SK-N-SH treated with all-trans-retinoic acid at 6 μM for 48 hours (cell line): ENCODE measurements around the gene OR51A2.

Experiments
- ATAC-seq: fragments of 200-7000 bp; cut with Tn5 transposase; 3 replicates; pipeline ENCODE4 v1.9.1; 2020; ENCODE audit warnings: mild to moderate bottlenecking, moderate library complexity
- ARNTL ChIP-seq: fragments of 450-650 bp; formaldehyde crosslinking; IDR thresholded peaks from 2 replicates; pipeline ENCODE4 v1.5.0; 2020; ENCODE audit warnings: low read depth, mild to moderate bottlenecking, moderate library complexity, borderline replicate concordance
- BACH2 ChIP-seq: fragments of 250-450 bp; sonication (Bioruptor Pico); IDR thresholded peaks from 2 replicates; pipeline ENCODE4 v1.9.0; 2021; ENCODE audit warnings: mild to moderate bottlenecking, borderline replicate concordance
- CSDC2 ChIP-seq: fragments of 250-450 bp; sonication (Bioruptor Pico); IDR thresholded peaks from 2 replicates; pipeline ENCODE4 v1.5.0; 2020; ENCODE audit warnings: mild to moderate bottlenecking, moderate library complexity
- ESRRG ChIP-seq: fragments of 250-450 bp; sonication (Bioruptor Pico); IDR thresholded peaks from 2 replicates; pipeline ENCODE4 v1.6.1; 2021; ENCODE audit warnings: mild to moderate bottlenecking
- GLIS3 ChIP-seq: fragments of 250-450 bp; sonication (Bioruptor Pico); IDR thresholded peaks from 2 replicates; pipeline ENCODE4 v1.5.0; 2020; ENCODE audit warnings: mild to moderate bottlenecking, moderate library complexity
- OSR1 ChIP-seq: fragments of 250-450 bp; sonication (Bioruptor Pico); IDR thresholded peaks from 2 replicates; pipeline ENCODE4 v1.8.0; 2022; ENCODE audit warnings: moderate library complexity, mild to moderate bottlenecking, inconsistent platforms
- PPARA ChIP-seq: fragments of 250-450 bp; sonication (Bioruptor Pico); IDR thresholded peaks from 2 replicates; pipeline ENCODE4 v1.5.0; 2020; ENCODE audit warnings: mild to moderate bottlenecking, borderline replicate concordance
- RARB ChIP-seq: fragments of 250-450 bp; sonication (Bioruptor Pico); IDR thresholded peaks from 2 replicates; pipeline ENCODE4 v1.8.0; 2021; ENCODE audit warnings: mild to moderate bottlenecking, moderate library complexity
- SNAI2 ChIP-seq: fragments of 250-450 bp; sonication (Bioruptor Pico); IDR thresholded peaks from 2 replicates; pipeline ENCODE4 v1.5.0; 2020; ENCODE audit warnings: mild to moderate bottlenecking, moderate library complexity
- TCF4 ChIP-seq: fragments of 250-450 bp; sonication (Bioruptor Pico); IDR thresholded peaks from 2 replicates; pipeline ENCODE4 v1.8.0; 2021; ENCODE audit warnings: mild to moderate bottlenecking, moderate library complexity, borderline replicate concordance
- TOX ChIP-seq: fragments of 250-450 bp; sonication (Bioruptor Pico); IDR thresholded peaks from 2 replicates; pipeline ENCODE4 v1.8.0; 2021; ENCODE audit warnings: mild to moderate bottlenecking, moderate library complexity, borderline replicate concordance
- TSHZ2 ChIP-seq: fragments of 250-450 bp; sonication (Bioruptor Pico); IDR thresholded peaks from 2 replicates; pipeline ENCODE4 v1.5.0; 2020; ENCODE audit warnings: mild to moderate bottlenecking, moderate library complexity
- ZC3H10 ChIP-seq: fragments of 250-450 bp; sonication (Bioruptor Pico); IDR thresholded peaks from 2 replicates; pipeline ENCODE4 v1.5.1; 2021; ENCODE audit warnings: mild to moderate bottlenecking, moderate library complexity
- ZFP3 ChIP-seq: fragments of 250-450 bp; sonication (Bioruptor Pico); IDR thresholded peaks from 2 replicates; pipeline ENCODE4 v1.5.0; 2020; ENCODE audit warnings: mild to moderate bottlenecking, moderate library complexity
- ZFP30 ChIP-seq: fragments of 450-650 bp; formaldehyde crosslinking; IDR thresholded peaks from 2 replicates; pipeline ENCODE4 v1.5.0; 2022; ENCODE audit warnings: mild to moderate bottlenecking, moderate library complexity
- ZNF565 ChIP-seq: fragments of 450-650 bp; formaldehyde crosslinking; conservative IDR thresholded peaks from 2 replicates; pipeline ENCODE4 v1.5.0; 2020; ENCODE audit warnings: low read depth, mild to moderate bottlenecking, moderate library complexity
- ZNF70 ChIP-seq: fragments of 450-650 bp; formaldehyde crosslinking; IDR thresholded peaks from 2 replicates; pipeline ENCODE4 v1.5.0; 2020; ENCODE audit warnings: mild to moderate bottlenecking, moderate library complexity
- ZNF8 ChIP-seq: fragments of 450-650 bp; formaldehyde crosslinking; IDR thresholded peaks from 2 replicates; pipeline ENCODE4 v1.5.0; 2020; ENCODE audit warnings: mild to moderate bottlenecking, moderate library complexity
- TF ChIP-seq, protein P1 (sequence below): fragments of 250-450 bp; sonication (Bioruptor Pico); IDR thresholded peaks from 2 replicates; pipeline ENCODE4 v1.8.0; 2020; ENCODE audit warnings: mild to moderate bottlenecking, moderate library complexity, borderline replicate concordance
- TF ChIP-seq, protein P2 (sequence below): fragments of 250-450 bp; sonication (Bioruptor Pico); IDR thresholded peaks from 2 replicates; pipeline ENCODE4 v1.5.1; 2020; ENCODE audit warnings: low read depth, mild to moderate bottlenecking, moderate library complexity
- TF ChIP-seq, protein P3 (sequence below): fragments of 250-450 bp; sonication (Bioruptor Pico); IDR thresholded peaks from 2 replicates; pipeline ENCODE4 v1.5.1; 2021; ENCODE audit warnings: mild to moderate bottlenecking, moderate library complexity

The OR51A2 gene

GRCh38 chr11:4924239-4924638, 31.3 kb downstream of the OR51A2 start, which contains the start of gene OR51G1 (continued):
- TF ChIP-seq, protein P1, sequence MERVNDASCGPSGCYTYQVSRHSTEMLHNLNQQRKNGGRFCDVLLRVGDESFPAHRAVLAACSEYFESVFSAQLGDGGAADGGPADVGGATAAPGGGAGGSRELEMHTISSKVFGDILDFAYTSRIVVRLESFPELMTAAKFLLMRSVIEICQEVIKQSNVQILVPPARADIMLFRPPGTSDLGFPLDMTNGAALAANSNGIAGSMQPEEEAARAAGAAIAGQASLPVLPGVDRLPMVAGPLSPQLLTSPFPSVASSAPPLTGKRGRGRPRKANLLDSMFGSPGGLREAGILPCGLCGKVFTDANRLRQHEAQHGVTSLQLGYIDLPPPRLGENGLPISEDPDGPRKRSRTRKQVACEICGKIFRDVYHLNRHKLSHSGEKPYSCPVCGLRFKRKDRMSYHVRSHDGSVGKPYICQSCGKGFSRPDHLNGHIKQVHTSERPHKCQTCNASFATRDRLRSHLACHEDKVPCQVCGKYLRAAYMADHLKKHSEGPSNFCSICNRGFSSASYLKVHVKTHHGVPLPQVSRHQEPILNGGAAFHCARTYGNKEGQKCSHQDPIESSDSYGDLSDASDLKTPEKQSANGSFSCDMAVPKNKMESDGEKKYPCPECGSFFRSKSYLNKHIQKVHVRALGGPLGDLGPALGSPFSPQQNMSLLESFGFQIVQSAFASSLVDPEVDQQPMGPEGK (CRISPR knock-in tag): no peak
- TF ChIP-seq BACH2 (CRISPR knock-in tag) (no peak), RARB (no peak), SNAI2 (no peak), TCF4 (CRISPR knock-in tag) (no peak), ZFP3 (CRISPR knock-in tag) (no peak), TOX (CRISPR knock-in tag) (no peak), ZNF70 (CRISPR knock-in tag) (no peak), ZNF8 (no peak), CSDC2 (CRISPR knock-in tag) (no peak)
- TF ChIP-seq, protein P2, sequence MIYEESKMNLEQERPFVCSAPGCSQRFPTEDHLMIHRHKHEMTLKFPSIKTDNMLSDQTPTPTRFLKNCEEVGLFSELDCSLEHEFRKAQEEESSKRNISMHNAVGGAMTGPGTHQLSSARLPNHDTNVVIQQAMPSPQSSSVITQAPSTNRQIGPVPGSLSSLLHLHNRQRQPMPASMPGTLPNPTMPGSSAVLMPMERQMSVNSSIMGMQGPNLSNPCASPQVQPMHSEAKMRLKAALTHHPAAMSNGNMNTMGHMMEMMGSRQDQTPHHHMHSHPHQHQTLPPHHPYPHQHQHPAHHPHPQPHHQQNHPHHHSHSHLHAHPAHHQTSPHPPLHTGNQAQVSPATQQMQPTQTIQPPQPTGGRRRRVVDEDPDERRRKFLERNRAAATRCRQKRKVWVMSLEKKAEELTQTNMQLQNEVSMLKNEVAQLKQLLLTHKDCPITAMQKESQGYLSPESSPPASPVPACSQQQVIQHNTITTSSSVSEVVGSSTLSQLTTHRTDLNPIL (CRISPR knock-in tag): no peak

DNA sequence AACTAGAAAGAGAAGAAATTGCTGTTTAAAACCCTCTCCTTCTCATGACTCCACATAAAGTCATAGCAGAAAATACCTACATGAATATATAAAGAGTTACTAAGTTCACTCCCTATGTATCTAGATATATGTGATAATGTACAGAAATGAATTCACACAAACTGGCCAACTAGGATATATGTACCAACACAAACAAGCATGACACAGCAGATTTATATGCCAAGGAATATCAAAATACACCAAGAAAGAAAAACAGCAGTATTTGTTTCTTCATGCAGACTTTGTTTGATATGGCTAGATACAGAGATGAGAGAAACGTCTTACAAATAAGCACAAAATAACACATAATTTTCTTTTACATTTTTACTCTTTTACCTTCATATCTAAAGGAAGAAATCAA, 33.2 kb downstream of the OR51A2 start:
- ATAC-seq: no peak
- TF ChIP-seq OSR1: no peak
- no peak for TF ChIP-seq ZNF70 (CRISPR knock-in tag)
- TF ChIP-seq, protein P1 (CRISPR knock-in tag): no peak
- TF ChIP-seq ZNF565 (CRISPR knock-in tag): no peak
- TF ChIP-seq TOX (CRISPR knock-in tag): no peak
- TF ChIP-seq, protein P3, sequence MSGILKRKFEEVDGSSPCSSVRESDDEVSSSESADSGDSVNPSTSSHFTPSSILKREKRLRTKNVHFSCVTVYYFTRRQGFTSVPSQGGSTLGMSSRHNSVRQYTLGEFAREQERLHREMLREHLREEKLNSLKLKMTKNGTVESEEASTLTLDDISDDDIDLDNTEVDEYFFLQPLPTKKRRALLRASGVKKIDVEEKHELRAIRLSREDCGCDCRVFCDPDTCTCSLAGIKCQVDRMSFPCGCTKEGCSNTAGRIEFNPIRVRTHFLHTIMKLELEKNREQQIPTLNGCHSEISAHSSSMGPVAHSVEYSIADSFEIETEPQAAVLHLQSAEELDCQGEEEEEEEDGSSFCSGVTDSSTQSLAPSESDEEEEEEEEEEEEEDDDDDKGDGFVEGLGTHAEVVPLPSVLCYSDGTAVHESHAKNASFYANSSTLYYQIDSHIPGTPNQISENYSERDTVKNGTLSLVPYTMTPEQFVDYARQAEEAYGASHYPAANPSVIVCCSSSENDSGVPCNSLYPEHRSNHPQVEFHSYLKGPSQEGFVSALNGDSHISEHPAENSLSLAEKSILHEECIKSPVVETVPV (CRISPR knock-in tag): no peak
- no peak for TF ChIP-seq GLIS3 (CRISPR knock-in tag)
- TF ChIP-seq ZFP3 (CRISPR knock-in tag): no peak
- TF ChIP-seq ARNTL (CRISPR knock-in tag): no peak
- TF ChIP-seq RARB: no peak
- no peak for TF ChIP-seq TSHZ2 (CRISPR knock-in tag)
- no peak for TF ChIP-seq ZFP30 (CRISPR knock-in tag)
- TF ChIP-seq, protein P2 (CRISPR knock-in tag): no peak
- TF ChIP-seq PPARA (CRISPR knock-in tag): no peak

DNA sequence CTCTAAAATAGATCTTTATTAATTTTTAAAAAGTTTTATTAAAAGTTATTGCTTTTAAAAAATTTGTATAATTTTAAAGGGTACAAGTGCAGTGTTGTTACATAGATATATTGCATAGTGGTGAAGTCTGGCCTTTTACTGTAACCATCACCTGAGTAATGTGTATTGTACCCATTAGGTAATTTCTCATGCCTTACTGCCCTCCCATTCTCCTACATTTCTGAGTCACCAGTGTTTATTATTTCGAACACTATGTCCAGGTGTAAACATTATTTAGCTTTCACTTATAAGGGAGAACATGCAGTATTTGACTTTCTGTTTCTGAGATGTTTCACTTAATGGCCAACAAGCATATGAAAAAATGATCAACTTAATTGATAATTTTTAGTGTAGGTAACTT, 33.7 kb downstream of the OR51A2 start:
- no peak for ATAC-seq
- TF ChIP-seq ZNF8: no peak
- TF ChIP-seq ZNF70 (CRISPR knock-in tag): no peak
- TF ChIP-seq ARNTL (CRISPR knock-in tag): no peak
- TF ChIP-seq ZC3H10: no peak
- TF ChIP-seq RARB: no peak
- TF ChIP-seq ZFP30 (CRISPR knock-in tag): no peak
- no peak for TF ChIP-seq TSHZ2 (CRISPR knock-in tag)
- TF ChIP-seq ZNF565 (CRISPR knock-in tag): no peak
- no peak for TF ChIP-seq TOX (CRISPR knock-in tag)
- TF ChIP-seq ESRRG (CRISPR knock-in tag): no peak
- no peak for TF ChIP-seq CSDC2 (CRISPR knock-in tag)
- TF ChIP-seq, protein P2 (CRISPR knock-in tag): no peak
